Motor neuron (in vitro differentiated cells): ENCODE measurements around the gene ST7L. TPM values are rescaled to one million over a fixed set of nuclear protein-coding genes. Genes with fewer than 3 reads are reported as not detected.

Experiments
- ATAC-seq, 8 experiments: fragments of 200-7000 bp; cut with Tn5 transposase; replicated peaks in 6 of 8; 2 replicates each; pipeline ENCODE4 v1.8.0; 2021; ENCODE audit warnings: mild to moderate bottlenecking in 8 of 8, moderate library complexity in 8 of 8
- H3K27ac ChIP-seq, 2 donors: fragments of 250-450 bp; sonication (Bioruptor Pico); 2 replicates each; pipeline ENCODE4 v1.9.0; 2021; ENCODE audit warnings: antibody characterized with exemption in 2 of 2, mild to moderate bottlenecking in 2 of 2, moderate library complexity in 1 of 2
- H3K4me1 ChIP-seq, 2 donors: fragments of 250-450 bp; sonication (Bioruptor Pico); replicated peaks in 1 of 2; 2 replicates each; pipeline ENCODE4 v1.6.1; 2021; ENCODE audit warnings: antibody characterized with exemption in 2 of 2, mild to moderate bottlenecking in 2 of 2, moderate library complexity in 1 of 2
- H3K4me3 ChIP-seq, 5 donors: fragments of 250-450 bp; sonication (Bioruptor Pico); 2 replicates each; pipeline ENCODE4 v1.9.0; 2021; ENCODE audit warnings: antibody characterized with exemption in 5 of 5, mild to moderate bottlenecking in 5 of 5, moderate library complexity in 4 of 5
- WGBS, 10 experiments: fragments of 450-650 bp; shearing (Covaris generic); methylation state at CpG; one replicate each; pipeline ENCODE4 v1.0.0; 2022; 5-methylcytosine and 5-hydroxymethylcytosine counted together
- in situ Hi-C, 9 experiments: fragments of 400-800 bp; cut with MboI; loops; one replicate each; pipeline ENCODE4 v1.15.0; 2021; ENCODE audit warnings: low sequenced_read_pairs in 9 of 9, low pct_unique_long_range_greater_than_20kb in 2 of 9; ENCODE audit not compliant: unreplicated experiment in 9 of 9
- total RNA-seq, 8 experiments: library from RNA; unstranded; fragments of 300-600 nt; gene quantifications; 2 replicates each; pipeline versions ENCODE4 v1.2.3 to v1.2.4, GENCODE V29; 2022

The ST7L gene
- total RNA-seq, 8 experiments from 2014 or later = 19.9 to 31.3 (median 28.2) TPM

GRCh38 chr1:112533029-112533428 lies 85.9 kb downstream of the ST7L start:
- H3K4me3 ChIP-seq = no peak overlapping the region
- no peak overlapping the region for H3K27ac ChIP-seq
- in situ Hi-C loops = no loop called here
- 0 to 91% (median 88%) methylated on average over 2 to 6 of the region's 6 CpGs; no CpG with 5 or more reads in 1 of the 10 experiments for WGBS, 10 experiments
- H3K4me1 ChIP-seq = no peaks in the 10 kb centered on the region
- ATAC-seq = peak in 3 of 8 experiments; percentile 42 to 49 (median 45)

DNA sequence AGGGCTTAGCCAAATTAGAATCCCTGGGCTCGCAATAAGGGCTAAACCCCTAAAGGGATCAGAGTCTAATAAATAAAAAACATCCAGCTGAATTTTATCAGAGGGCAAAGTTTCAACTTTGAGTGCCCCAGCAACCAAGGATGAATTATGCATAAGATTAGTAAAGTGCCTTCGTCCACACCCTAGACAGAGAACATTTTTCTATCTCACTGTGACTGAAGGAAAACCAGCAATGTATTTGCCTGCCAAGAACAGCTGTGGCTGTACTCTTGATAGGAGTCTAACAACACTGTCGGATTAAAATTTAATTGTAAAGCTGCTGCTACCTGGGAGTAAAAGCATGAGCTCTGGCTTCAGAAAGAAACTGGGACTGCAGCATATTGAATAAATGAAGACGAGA lies 86.9 kb downstream of the ST7L start:
- Histone ChIP-seq H3K4me3 (no peak overlapping the region), H3K27ac (no peak overlapping the region), H3K4me1 (no peaks in the 10 kb centered on the region)
- peak in 3 of 8 experiments; percentile 78 to 82 (median 82) for ATAC-seq
- in situ Hi-C loops = no loop called here
- WGBS, 10 experiments = 7 to 100% (median 82%) methylated on average over 1 to 4 of the region's 4 CpGs

DNA sequence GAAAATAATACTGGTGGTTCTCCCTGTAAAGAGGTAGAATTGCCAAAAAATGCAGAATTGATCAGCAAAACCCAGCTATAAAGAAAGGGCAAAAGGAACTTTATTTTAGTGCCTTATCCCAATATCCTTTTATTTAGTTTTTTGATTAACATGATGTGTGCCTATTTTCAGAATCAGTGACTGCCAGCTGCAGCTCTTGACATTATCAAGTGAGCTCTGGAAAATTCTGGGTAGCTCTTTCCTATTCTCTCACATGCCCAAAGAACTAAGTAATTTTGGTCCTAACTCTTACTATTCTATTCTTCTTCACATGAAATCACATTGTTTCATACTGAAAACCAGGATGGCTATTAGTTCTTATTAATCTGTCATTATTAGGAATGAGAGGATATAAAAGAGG lies 88.1 kb downstream of the ST7L start:
- Histone ChIP-seq H3K4me3 (no peak overlapping the region), H3K4me1 (no peaks in the 10 kb centered on the region), H3K27ac (no peak overlapping the region)
- ATAC-seq = no peak
- in situ Hi-C loops = no loop called here

- Histone ChIP-seq H3K4me1 (no peaks in the 10 kb centered on the region), H3K27ac (no peak overlapping the region), H3K4me3 (no peak overlapping the region)
- ATAC-seq = no peak
- in situ Hi-C loops = no loop called here
Measured at GRCh38 chr1:112529301-112529700, 89.6 kb downstream of the ST7L start.

DNA sequence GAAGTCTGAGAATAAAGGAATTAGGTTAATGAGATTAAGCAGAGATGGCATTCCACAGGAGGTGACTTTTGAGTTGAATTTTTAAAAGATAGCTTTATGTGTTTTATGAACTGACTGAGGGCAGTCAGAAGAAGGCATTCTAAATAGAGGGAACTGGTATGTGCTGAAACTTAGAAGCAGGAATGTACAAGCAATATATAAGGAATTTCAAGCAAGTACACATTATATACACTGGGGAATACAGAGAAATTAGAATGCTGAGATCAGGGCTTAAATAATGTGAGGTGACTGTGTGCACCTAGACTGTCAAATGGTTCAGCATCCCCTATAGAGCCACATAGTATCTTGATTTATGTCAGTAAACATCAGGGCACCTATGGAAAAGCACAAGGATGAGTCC lies 90.9 kb downstream of the ST7L start:
- Histone ChIP-seq H3K27ac (no peak overlapping the region), H3K4me1 (no peaks in the 10 kb centered on the region), H3K4me3 (no peak overlapping the region)
- in situ Hi-C loops = no loop called here
- no peak for ATAC-seq

- no peak overlapping the region for H3K27ac ChIP-seq
- peak in 1 of 8 experiments; percentile 7 for ATAC-seq
- H3K4me3 ChIP-seq = no peak overlapping the region
- H3K4me1 ChIP-seq = no peaks in the 10 kb centered on the region
- 0 to 100% (median 43%) methylated on average over 1 to 4 of the region's 4 CpGs for WGBS, 10 experiments
- in situ Hi-C loops = no loop called here
Measured at GRCh38 chr1:112527266-112528010, 91.5 kb downstream of the ST7L start.

DNA sequence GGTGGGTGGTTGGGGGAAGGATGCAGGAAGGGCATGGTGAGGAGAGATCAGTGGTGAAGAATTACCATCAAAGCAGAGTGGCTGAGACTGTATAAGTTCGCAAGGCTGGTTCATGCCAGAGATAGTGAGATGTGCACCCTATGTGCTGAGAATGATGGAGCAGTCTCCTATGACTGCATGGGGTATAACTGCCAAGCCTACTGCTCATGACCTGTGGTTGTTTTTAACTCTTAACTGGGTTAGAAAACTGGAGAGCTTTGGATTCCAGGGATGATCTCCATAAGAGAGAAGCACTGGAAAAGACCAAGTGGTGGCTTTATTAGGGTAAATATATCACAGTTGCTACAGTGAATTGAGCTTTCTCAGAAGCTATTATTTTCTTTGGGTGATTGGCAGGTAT lies 94.0 kb downstream of the ST7L start:
- WGBS, 10 experiments = 14 to 100% (median 43%) methylated on average over 1 of the region's 1 CpG; no CpG with 5 or more reads in 5 of the 10 experiments
- in situ Hi-C loops = loop anchor here in 1 of 9 experiments (25.0 kb wide), 1 partner anchor 87 kb away; the partner anchor contains the start of genes CAPZA1 and ST7L
- no peak for ATAC-seq
- Histone ChIP-seq H3K4me1 (no peaks in the 10 kb centered on the region), H3K4me3 (no peak overlapping the region), H3K27ac (no peak overlapping the region)

- in situ Hi-C loops = loop anchor here in 1 of 9 experiments (25.0 kb wide), 1 partner anchor 88 kb away; the partner anchor contains the start of genes CAPZA1 and ST7L
- H3K4me3 ChIP-seq = no peak overlapping the region
- WGBS, 10 experiments = 0 to 92% (median 58%) methylated on average over 1 to 6 of the region's 8 CpGs; no CpG with 5 or more reads in 1 of the 10 experiments
- no peak overlapping the region for H3K27ac ChIP-seq
- no peaks in the 10 kb centered on the region for H3K4me1 ChIP-seq
- ATAC-seq = peak in 2 of 8 experiments; percentile 9 to 49
Measured at GRCh38 chr1:112524251-112524650, 94.7 kb downstream of the ST7L start.

GRCh38 chr1:112522621-112523020 lies 96.3 kb downstream of the ST7L start:
- in situ Hi-C loops = loop anchor here in 1 of 9 experiments (25.0 kb wide), 1 partner anchor 90 kb away; the partner anchor contains the start of genes CAPZA1 and ST7L
- Histone ChIP-seq H3K27ac (no peak overlapping the region), H3K4me3 (no peak overlapping the region), H3K4me1 (no peaks in the 10 kb centered on the region)
- ATAC-seq = peak in 2 of 8 experiments; percentile 27 to 34
- WGBS, 10 experiments = 0 to 100% (median 61%) methylated on average over 1 of the region's 1 CpG; no CpG with 5 or more reads in 4 of the 10 experiments

DNA sequence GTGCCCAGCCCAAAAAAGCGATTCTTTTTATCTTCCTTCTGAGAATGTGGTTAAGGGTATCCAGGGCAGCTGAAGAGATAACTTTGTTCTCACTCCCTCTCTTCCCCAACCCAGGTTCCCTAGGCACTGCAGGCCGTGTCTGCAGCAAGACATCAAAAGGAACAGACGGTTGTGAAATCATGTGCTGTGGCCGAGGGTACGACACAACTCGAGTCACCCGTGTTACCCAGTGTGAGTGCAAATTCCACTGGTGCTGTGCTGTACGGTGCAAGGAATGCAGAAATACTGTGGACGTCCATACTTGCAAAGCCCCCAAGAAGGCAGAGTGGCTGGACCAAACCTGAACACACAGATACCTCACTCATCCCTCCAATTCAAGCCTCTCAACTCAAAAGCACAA lies 98.8 kb downstream of the ST7L start:
- Histone ChIP-seq H3K4me3 (no peak overlapping the region), H3K27ac (no peak overlapping the region), H3K4me1 (peaks cover 0 to 3% of the 10 kb centered on the region in 2 donors)
- in situ Hi-C loops = loop anchor here in 1 of 9 experiments (25.0 kb wide), 1 partner anchor 92 kb away; the partner anchor contains the start of genes CAPZA1 and ST7L
- WGBS, 10 experiments = 86 to 100% (median 100%) methylated on average over 1 to 9 of the region's 9 CpGs; no CpG with 5 or more reads in 5 of the 10 experiments
- ATAC-seq = no peak

DNA sequence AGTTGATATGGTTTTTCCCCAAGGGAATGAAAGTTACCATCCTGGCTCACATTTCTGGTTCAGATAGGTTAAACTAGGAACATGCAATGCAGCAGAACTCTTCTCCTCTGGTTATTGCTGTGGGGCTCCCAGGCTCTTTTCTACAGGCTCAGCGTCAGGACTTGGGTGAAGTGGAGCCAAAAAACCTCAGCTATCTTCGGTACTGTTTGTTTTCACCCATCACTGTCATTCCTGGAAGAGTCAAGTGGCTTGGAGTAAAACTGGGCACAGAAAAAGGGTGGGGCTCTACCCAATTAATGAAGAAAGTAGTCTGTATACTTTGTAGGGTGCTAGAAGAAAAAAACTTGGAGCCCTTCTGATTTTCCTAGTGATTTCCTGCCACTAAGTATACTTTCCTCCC lies 100.8 kb downstream of the ST7L start:
- WGBS, 10 experiments = 13 to 100% (median 83%) methylated on average over 2 of the region's 2 CpGs; no CpG with 5 or more reads in 3 of the 10 experiments
- peaks cover 0 to 3% of the 10 kb centered on the region in 2 donors for H3K4me1 ChIP-seq
- in situ Hi-C loops = loop anchor here in 1 of 9 experiments (25.0 kb wide), 1 partner anchor 94 kb away; the partner anchor contains the start of genes CAPZA1 and ST7L
- no peak for ATAC-seq
- H3K27ac ChIP-seq = no peak overlapping the region
- no peak overlapping the region for H3K4me3 ChIP-seq

GRCh38 chr1:112517646-112518045 lies 101.3 kb downstream of the ST7L start:
- no peak overlapping the region for H3K27ac ChIP-seq
- H3K4me1 ChIP-seq = peaks cover 0 to 3% of the 10 kb centered on the region in 2 donors
- in situ Hi-C loops = loop anchor here in 1 of 9 experiments (25.0 kb wide), 1 partner anchor 95 kb away; the partner anchor contains the start of genes CAPZA1 and ST7L
- no peak overlapping the region for H3K4me3 ChIP-seq
- 88 to 100% (median 92%) methylated on average over 2 of the region's 2 CpGs; no CpG with 5 or more reads in 3 of the 10 experiments for WGBS, 10 experiments
- ATAC-seq = no peak

DNA sequence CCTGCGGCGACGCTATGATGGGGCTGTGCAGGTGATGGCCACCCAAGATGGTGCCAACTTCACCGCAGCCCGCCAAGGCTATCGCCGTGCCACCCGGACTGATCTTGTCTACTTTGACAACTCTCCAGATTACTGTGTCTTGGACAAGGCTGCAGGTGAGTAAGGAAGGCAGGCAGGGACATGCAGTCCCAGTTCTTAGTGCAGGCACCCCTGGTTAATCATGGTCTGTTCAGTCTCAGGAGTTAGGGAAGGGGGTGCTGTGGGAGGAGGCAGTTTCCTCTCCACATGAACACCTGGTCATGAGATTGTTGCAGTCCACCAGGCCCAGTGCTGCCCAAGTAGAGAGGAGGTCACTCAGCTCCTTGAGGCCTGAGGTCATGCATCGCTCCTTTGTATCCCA lies 101.7 kb downstream of the ST7L start:
- WGBS, 10 experiments = 87 to 100% (median 100%) methylated on average over 1 to 6 of the region's 9 CpGs; no CpG with 5 or more reads in 2 of the 10 experiments
- Histone ChIP-seq H3K4me3 (no peak overlapping the region), H3K27ac (no peak overlapping the region), H3K4me1 (peaks cover 0 to 3% of the 10 kb centered on the region in 2 donors)
- in situ Hi-C loops = loop anchor here in 1 of 9 experiments (25.0 kb wide), 1 partner anchor 95 kb away; the partner anchor contains the start of genes CAPZA1 and ST7L
- no peak for ATAC-seq
